ENCODE data around the gene ARHGAP15. TPM values are rescaled to one million over a fixed set of nuclear protein-coding genes. Genes with fewer than 3 reads are reported as not detected.
A peak's percentile ranks its signal among the peaks of the same experiment; 100 is the strongest.

The ARHGAP15 gene
- total and polyA plus RNA-seq, 2 experiments from 2014 or later: 0.26 TPM; not detected in 1

GRCh38 chr2:143720095-143720664, 591.0 kb downstream of the ARHGAP15 start:
- H3K27ac ChIP-seq (ENCODE audit: low read depth): no peak overlapping the region
- H3K27me3 ChIP-seq (ENCODE audit: insufficient read depth): no peaks in the 10 kb centered on the region
- no peaks in the 10 kb centered on the region for H3K9me3 Mint-ChIP-seq
- H3K4me3 ChIP-seq: no peak overlapping the region
- no peaks in the 10 kb centered on the region for H3K36me3 ChIP-seq (ENCODE audit: insufficient read depth)
- H3K36me3 Mint-ChIP-seq (ENCODE audit: low read depth): no peaks in the 10 kb centered on the region
- H3K27ac Mint-ChIP-seq: no peak overlapping the region
- DNase-seq (ENCODE audit: low spot score) (peak; percentile 72), ATAC-seq (peak; percentile 89)
- no peaks in the 10 kb centered on the region for H3K4me1 ChIP-seq (ENCODE audit: insufficient read depth)
- no peak for TF ChIP-seq JUNB (IDR thresholded peaks at IDR 0.05; ENCODE audit: unreplicated experiment)
- TF ChIP-seq CTCF (conservative IDR thresholded peaks at IDR 0.05; ENCODE audit: low read depth in 2 of 2): peak; percentile 59 to 70
- H3K4me3 Mint-ChIP-seq: no peak overlapping the region
- H2AFZ ChIP-seq: peak overlapping the region; percentile 25; the same call in 1 of the 2 replicates
- peaks cover 2% of the 10 kb centered on the region for H3K27me3 Mint-ChIP-seq (ENCODE audit: insufficient read depth, low read depth, poor library complexity)
- no peak overlapping the region for H3K4me2 ChIP-seq
- no peaks in the 10 kb centered on the region for H3K79me2 ChIP-seq (replicated peaks; ENCODE audit: insufficient read depth)
- no peaks in the 10 kb centered on the region for H3K9me2 ChIP-seq (ENCODE audit: insufficient read depth)
- H3F3A ChIP-seq (replicated peaks; ENCODE audit: low read depth): no peaks in the 10 kb centered on the region
- H3K4me1 Mint-ChIP-seq: peaks cover 9% of the 10 kb centered on the region
- H4K20me1 ChIP-seq (replicated peaks; ENCODE audit: insufficient read depth): no peaks in the 10 kb centered on the region

GRCh38 chr2:143725400-143725799, 596.2 kb downstream of the ARHGAP15 start:
- Histone ChIP-seq H2AFZ (no peak overlapping the region), H3K36me3 (ENCODE audit: insufficient read depth) (no peaks in the 10 kb centered on the region), H3K27me3 (ENCODE audit: insufficient read depth) (no peaks in the 10 kb centered on the region), H3K4me2 (no peak overlapping the region), H3K9me2 (ENCODE audit: insufficient read depth) (no peaks in the 10 kb centered on the region), H3F3A (replicated peaks; ENCODE audit: low read depth) (no peaks in the 10 kb centered on the region), H3K4me3 (no peak overlapping the region), H3K27ac (ENCODE audit: low read depth) (no peak overlapping the region), H3K4me1 (ENCODE audit: insufficient read depth) (peaks cover 24% of the 10 kb centered on the region), H3K79me2 (replicated peaks; ENCODE audit: insufficient read depth) (no peaks in the 10 kb centered on the region), H4K20me1 (replicated peaks; ENCODE audit: insufficient read depth) (no peaks in the 10 kb centered on the region)
- peaks cover 2% of the 10 kb centered on the region for H3K27me3 Mint-ChIP-seq (ENCODE audit: insufficient read depth, low read depth, poor library complexity)
- no peak overlapping the region for H3K27ac Mint-ChIP-seq
- no peaks in the 10 kb centered on the region for H3K9me3 Mint-ChIP-seq
- peaks cover 6% of the 10 kb centered on the region; the same call in 2 of the 3 replicates for H3K4me1 Mint-ChIP-seq
- no peak for DNase-seq (ENCODE audit: low spot score)
- no peaks in the 10 kb centered on the region for H3K36me3 Mint-ChIP-seq (ENCODE audit: low read depth)
- no peak for ATAC-seq
- H3K4me3 Mint-ChIP-seq: no peak overlapping the region
- TF ChIP-seq ETS1 (IDR thresholded peaks at IDR 0.05): no peak
- TF ChIP-seq NANOG (IDR thresholded peaks at IDR 0.05; ENCODE audit: borderline replicate concordance): no peak
- no peak for TF ChIP-seq POLR2AphosphoS5 (IDR thresholded peaks at IDR 0.05; ENCODE audit: low read depth)
- no peak for TF ChIP-seq ZNF462 (CRISPR knock-in tag; IDR thresholded peaks at IDR 0.05)
- no peak for TF ChIP-seq REST (IDR thresholded peaks at IDR 0.05; ENCODE audit: unreplicated experiment)
- TF ChIP-seq EZH2 (IDR thresholded peaks at IDR 0.05; ENCODE audit: low read depth, unreplicated experiment): no peak
- TF ChIP-seq CREB1 (CRISPR knock-in tag; IDR thresholded peaks at IDR 0.05; ENCODE audit: low read depth): no peak

Measured in GM23338 (cell line).